ENCODE measurements around the gene ATF7IP2. TPM values are rescaled to one million over a fixed set of nuclear protein-coding genes. Genes with fewer than 3 reads are reported as not detected.

Gene ATF7IP2
- total and polyA plus RNA-seq, 2 of the 13 experiments (the other 11 are each of a cell fraction or from before 2014, with no cell fraction given) = 117 to 217 TPM

DNA sequence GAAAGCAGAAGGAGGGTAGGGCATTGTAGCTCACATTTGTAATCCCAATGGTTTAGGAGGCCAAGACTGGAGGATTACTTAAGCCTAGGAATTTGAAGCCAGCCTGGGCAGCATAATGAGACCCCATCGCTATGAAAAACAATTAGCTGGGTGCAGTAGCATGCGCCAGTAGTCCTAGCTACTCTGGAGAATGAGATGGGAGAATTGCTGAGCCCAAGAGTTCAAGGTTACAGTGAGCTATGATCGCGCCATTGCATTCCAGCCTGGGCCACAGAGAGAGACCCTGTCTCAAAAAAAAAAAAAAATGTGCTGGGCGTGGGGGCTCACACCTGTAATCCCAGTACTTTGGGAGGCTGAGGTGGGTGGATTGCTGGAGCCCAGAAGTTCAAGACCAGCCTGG lies 5.0 kb downstream of the ATF7IP2 start (continued):
- TF ChIP-seq, protein P1, sequence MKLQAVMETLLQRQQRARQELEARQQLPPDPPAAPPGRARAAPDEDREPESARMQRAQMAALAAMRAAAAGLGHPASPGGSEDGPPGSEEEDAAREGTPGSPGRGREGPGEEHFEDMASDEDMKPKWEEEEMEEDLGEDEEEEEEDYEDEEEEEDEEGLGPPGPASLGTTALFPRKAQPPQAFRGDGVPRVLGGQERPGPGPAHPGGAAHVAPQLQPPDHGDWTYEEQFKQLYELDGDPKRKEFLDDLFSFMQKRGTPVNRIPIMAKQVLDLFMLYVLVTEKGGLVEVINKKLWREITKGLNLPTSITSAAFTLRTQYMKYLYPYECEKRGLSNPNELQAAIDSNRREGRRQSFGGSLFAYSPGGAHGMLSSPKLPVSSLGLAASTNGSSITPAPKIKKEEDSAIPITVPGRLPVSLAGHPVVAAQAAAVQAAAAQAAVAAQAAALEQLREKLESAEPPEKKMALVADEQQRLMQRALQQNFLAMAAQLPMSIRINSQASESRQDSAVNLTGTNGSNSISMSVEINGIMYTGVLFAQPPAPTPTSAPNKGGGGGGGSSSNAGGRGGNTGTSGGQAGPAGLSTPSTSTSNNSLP (IDR thresholded peaks at IDR 0.05; ENCODE audit: low read depth, low read length) = no peak
- TF ChIP-seq, protein P2, sequence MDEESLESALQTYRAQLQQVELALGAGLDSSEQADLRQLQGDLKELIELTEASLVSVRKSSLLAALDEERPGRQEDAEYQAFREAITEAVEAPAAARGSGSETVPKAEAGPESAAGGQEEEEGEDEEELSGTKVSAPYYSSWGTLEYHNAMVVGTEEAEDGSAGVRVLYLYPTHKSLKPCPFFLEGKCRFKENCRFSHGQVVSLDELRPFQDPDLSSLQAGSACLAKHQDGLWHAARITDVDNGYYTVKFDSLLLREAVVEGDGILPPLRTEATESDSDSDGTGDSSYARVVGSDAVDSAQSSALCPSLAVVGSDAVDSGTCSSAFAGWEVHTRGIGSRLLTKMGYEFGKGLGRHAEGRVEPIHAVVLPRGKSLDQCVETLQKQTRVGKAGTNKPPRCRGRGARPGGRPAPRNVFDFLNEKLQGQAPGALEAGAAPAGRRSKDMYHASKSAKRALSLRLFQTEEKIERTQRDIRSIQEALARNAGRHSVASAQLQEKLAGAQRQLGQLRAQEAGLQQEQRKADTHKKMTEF (CRISPR knock-in tag; IDR thresholded peaks at IDR 0.05) = peak; percentile 47; the same call in 1 of the 2 replicates
- TF ChIP-seq SRY (CRISPR knock-in tag; IDR thresholded peaks at IDR 0.05) (no peak), ZSCAN30 (CRISPR knock-in tag; IDR thresholded peaks at IDR 0.05) (no peak)
- TF ChIP-seq, protein P3, sequence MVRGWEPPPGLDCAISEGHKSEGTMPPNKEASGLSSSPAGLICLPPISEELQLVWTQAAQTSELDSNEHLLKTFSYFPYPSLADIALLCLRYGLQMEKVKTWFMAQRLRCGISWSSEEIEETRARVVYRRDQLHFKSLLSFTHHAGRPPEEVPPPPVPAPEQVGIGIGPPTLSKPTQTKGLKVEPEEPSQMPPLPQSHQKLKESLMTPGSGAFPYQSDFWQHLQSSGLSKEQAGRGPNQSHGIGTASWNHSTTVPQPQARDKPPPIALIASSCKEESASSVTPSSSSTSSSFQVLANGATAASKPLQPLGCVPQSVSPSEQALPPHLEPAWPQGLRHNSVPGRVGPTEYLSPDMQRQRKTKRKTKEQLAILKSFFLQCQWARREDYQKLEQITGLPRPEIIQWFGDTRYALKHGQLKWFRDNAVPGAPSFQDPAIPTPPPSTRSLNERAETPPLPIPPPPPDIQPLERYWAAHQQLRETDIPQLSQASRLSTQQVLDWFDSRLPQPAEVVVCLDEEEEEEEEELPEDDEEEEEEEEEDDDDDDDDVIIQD (CRISPR knock-in tag; IDR thresholded peaks at IDR 0.05; ENCODE audit: low read depth) = 0 out of 2 replicates have a peak, but pooled peaks have one; percentile 16
- TF ChIP-seq, protein P4, sequence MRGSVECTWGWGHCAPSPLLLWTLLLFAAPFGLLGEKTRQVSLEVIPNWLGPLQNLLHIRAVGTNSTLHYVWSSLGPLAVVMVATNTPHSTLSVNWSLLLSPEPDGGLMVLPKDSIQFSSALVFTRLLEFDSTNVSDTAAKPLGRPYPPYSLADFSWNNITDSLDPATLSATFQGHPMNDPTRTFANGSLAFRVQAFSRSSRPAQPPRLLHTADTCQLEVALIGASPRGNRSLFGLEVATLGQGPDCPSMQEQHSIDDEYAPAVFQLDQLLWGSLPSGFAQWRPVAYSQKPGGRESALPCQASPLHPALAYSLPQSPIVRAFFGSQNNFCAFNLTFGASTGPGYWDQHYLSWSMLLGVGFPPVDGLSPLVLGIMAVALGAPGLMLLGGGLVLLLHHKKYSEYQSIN (CRISPR knock-in tag; IDR thresholded peaks at IDR 0.05; ENCODE audit: borderline replicate concordance) = no peak
- TF ChIP-seq, protein P5, sequence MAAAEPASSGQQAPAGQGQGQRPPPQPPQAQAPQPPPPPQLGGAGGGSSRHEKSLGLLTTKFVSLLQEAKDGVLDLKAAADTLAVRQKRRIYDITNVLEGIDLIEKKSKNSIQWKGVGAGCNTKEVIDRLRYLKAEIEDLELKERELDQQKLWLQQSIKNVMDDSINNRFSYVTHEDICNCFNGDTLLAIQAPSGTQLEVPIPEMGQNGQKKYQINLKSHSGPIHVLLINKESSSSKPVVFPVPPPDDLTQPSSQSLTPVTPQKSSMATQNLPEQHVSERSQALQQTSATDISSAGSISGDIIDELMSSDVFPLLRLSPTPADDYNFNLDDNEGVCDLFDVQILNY (CRISPR knock-in tag; conservative IDR thresholded peaks at IDR 0.05) = no peak
